H1 (cell line): Measurements from ENCODE around the gene SPTBN1. TPM values are rescaled to one million over a fixed set of nuclear protein-coding genes. Genes with fewer than 3 reads are reported as not detected.

Experiments used
- CTCF ChIA-PET: fragments of 300-600 bp; sonication (Branson Sonifier 250); formaldehyde crosslinking; loops from one replicate; lab custom pipeline; 2021; ENCODE audit not compliant: partially characterized antibody; lab: Charles Lee
- POLR2A ChIA-PET: fragments of 300-600 bp; sonication (Branson Sonifier 250); formaldehyde crosslinking; loops from one replicate; lab custom pipeline; 2021; ENCODE audit warnings: inconsistent platforms; ENCODE audit not compliant: partially characterized antibody; lab: Charles Lee
- DNase-seq, 2 experiments: peaks; one replicate each; pipeline versions ENCODE4 v3.0.0 to v3.0.0-alpha.2; 2010 to 2022; ENCODE audit warnings: low spot score in 2 of 2, low read depth in 1 of 2, mixed read lengths in 1 of 2
- FAIRE-seq: peaks from 2 replicates; lab custom pipeline; 2011; peaks lifted over from hg19 to GRCh38; lab: Jason Lieb, UNC
- H2AFZ ChIP-seq: 2 replicates; pipeline ENCODE4 v1.8.1; 2012; ENCODE audit warnings: low read length, inconsistent platforms
- H2AK5ac ChIP-seq: 2 replicates; pipeline ENCODE4 v1.6.1; 2013; ENCODE audit warnings: low read depth, low read length
- H2BK120ac ChIP-seq: replicated peaks from 2 replicates; pipeline ENCODE3; 2013; ENCODE audit warnings: low read depth, low read length, inconsistent platforms
- H2BK12ac ChIP-seq: 2 replicates; pipeline ENCODE4 v1.6.1; 2013; ENCODE audit warnings: low read depth, low read length
- H2BK15ac ChIP-seq: 2 replicates; pipeline ENCODE4 v1.6.1; 2013; ENCODE audit warnings: low read length
- H2BK20ac ChIP-seq: 2 replicates; pipeline ENCODE4 v1.6.1; 2013; ENCODE audit warnings: low read length
- H2BK5ac ChIP-seq: 2 replicates; pipeline ENCODE4 v1.6.1; 2013; ENCODE audit warnings: low read depth, low read length
- H3K14ac ChIP-seq: 2 replicates; pipeline ENCODE4 v1.6.1; 2013; ENCODE audit warnings: inconsistent platforms; ENCODE audit not compliant: insufficient read length
- H3K18ac ChIP-seq: 2 replicates; pipeline ENCODE4 v1.6.1; 2013; ENCODE audit warnings: low read length; ENCODE audit errors: extremely low read depth
- H3K23ac ChIP-seq: 2 replicates; pipeline ENCODE4 v1.6.1; 2013; ENCODE audit warnings: inconsistent platforms; ENCODE audit not compliant: insufficient read length
- H3K23me2 ChIP-seq: 2 replicates; pipeline ENCODE4 v1.6.1; 2013; ENCODE audit warnings: low read depth, low read length
- H3K27ac ChIP-seq: 2 replicates; pipeline ENCODE4 v1.6.1; 2011; ENCODE audit warnings: low read depth, low read length, inconsistent platforms
- H3K27me3 ChIP-seq, 4 experiments: replicated peaks in 1 of 4; 1 replicate in 1 of 4; 2 replicates in 3 of 4; pipeline versions ENCODE4 v1.6.1 to v1.8.1; 2011 to 2013; ENCODE audit warnings: low read length in 3 of 4, mild to moderate bottlenecking in 3 of 4, inconsistent platforms in 2 of 4, mixed read lengths in 2 of 4, moderate library complexity in 1 of 4; ENCODE audit not compliant: control insufficient read depth in 3 of 4, insufficient read depth in 3 of 4; ENCODE audit errors: extremely low read depth in 1 of 4
- H3K36me3 ChIP-seq, 4 experiments: 2 replicates each; pipeline versions ENCODE4 v1.6.1 to v1.8.1; 2011 to 2013; ENCODE audit warnings: mild to moderate bottlenecking in 4 of 4, low read length in 3 of 4, moderate library complexity in 2 of 4, control low read depth in 1 of 4, inconsistent platforms in 1 of 4; ENCODE audit not compliant: insufficient read depth in 4 of 4, control insufficient read depth in 2 of 4
- H3K4ac ChIP-seq: replicated peaks from 2 replicates; pipeline ENCODE3; 2013; ENCODE audit warnings: low read length, low read depth, mixed read lengths, inconsistent platforms; ENCODE audit not compliant: insufficient read length
- H3K4me1 ChIP-seq, 4 experiments: replicated peaks in 1 of 4; 1 replicate in 1 of 4; 2 replicates in 3 of 4; pipeline versions ENCODE4 v1.6.1 to v1.8.1; 2011 to 2013; ENCODE audit warnings: low read length in 3 of 4, inconsistent platforms in 2 of 4, mixed read lengths in 1 of 4; ENCODE audit not compliant: insufficient read depth in 4 of 4, control insufficient read depth in 3 of 4
- H3K4me2 ChIP-seq, 2 experiments: 2 replicates each; pipeline versions ENCODE4 v1.6.1 to v1.8.1; 2011 to 2013; ENCODE audit warnings: low read depth in 2 of 2, low read length in 2 of 2, control low read depth in 1 of 2, inconsistent platforms in 1 of 2, mild to moderate bottlenecking in 1 of 2; ENCODE audit not compliant: insufficient read depth in 1 of 2
- H3K4me3 ChIP-seq, 4 experiments: fragments of 200-600, 300-600 bp in 1 of 4; sonication (generic), shearing (Covaris generic), sonication (Bioruptor Twin) in 1 of 4; 2 replicates each; pipeline versions ENCODE4 v1.5.1 to v1.8.1; 2011 to 2016; ENCODE audit warnings: low read length in 4 of 4, low read depth in 3 of 4, control low read depth in 2 of 4, inconsistent platforms in 2 of 4, mild to moderate bottlenecking in 2 of 4, mixed read lengths in 1 of 4, moderate library complexity in 1 of 4; ENCODE audit not compliant: insufficient read depth in 2 of 4; ENCODE audit errors: extremely low read depth in 1 of 4
- H3K56ac ChIP-seq: replicated peaks from 2 replicates; pipeline ENCODE3; 2013; ENCODE audit warnings: low read depth, mild to moderate bottlenecking, mixed read lengths, low read length, inconsistent platforms; ENCODE audit not compliant: insufficient read length
- H3K79me1 ChIP-seq: 2 replicates; pipeline ENCODE4 v1.6.1; 2013; ENCODE audit warnings: low read depth, low read length, control low read depth
- H3K79me2 ChIP-seq, 2 experiments: 2 replicates each; pipeline versions ENCODE4 v1.6.1 to v1.8.1; 2012 to 2013; ENCODE audit warnings: low read length in 2 of 2, mild to moderate bottlenecking in 2 of 2, inconsistent platforms in 1 of 2; ENCODE audit not compliant: insufficient read depth in 2 of 2, control insufficient read depth in 1 of 2
- H3K9ac ChIP-seq, 4 experiments: replicated peaks in 1 of 4; 1 replicate in 1 of 4; 2 replicates in 3 of 4; pipeline versions ENCODE4 v1.6.1 to v1.8.1; 2011 to 2013; ENCODE audit warnings: low read depth in 3 of 4, low read length in 3 of 4, control low read depth in 2 of 4, mild to moderate bottlenecking in 2 of 4, moderate library complexity in 2 of 4, inconsistent platforms in 1 of 4; ENCODE audit errors: extremely low read depth in 1 of 4
- H3K9me3 ChIP-seq, 2 experiments: 2 replicates each; pipeline versions ENCODE4 v1.6.1 to v1.8.1; 2012 to 2013; ENCODE audit warnings: mild to moderate bottlenecking in 2 of 2, moderate library complexity in 2 of 2, control low read depth in 1 of 2, inconsistent platforms in 1 of 2, low read depth in 1 of 2, low read length in 1 of 2, mixed read lengths in 1 of 2; ENCODE audit not compliant: insufficient read depth in 2 of 2
- H4K20me1 ChIP-seq, 2 experiments: replicated peaks in 1 of 2; 2 replicates each; pipeline versions ENCODE3 to v1.8.1; 2011 to 2013; ENCODE audit warnings: inconsistent platforms in 2 of 2, low read length in 2 of 2, mild to moderate bottlenecking in 1 of 2; ENCODE audit not compliant: insufficient read depth in 2 of 2, control insufficient read depth in 1 of 2
- H4K5ac ChIP-seq: 2 replicates; pipeline ENCODE4 v1.6.1; 2013; ENCODE audit warnings: low read length, low read depth, mixed read lengths, inconsistent platforms; ENCODE audit not compliant: insufficient read length
- H4K8ac ChIP-seq: 2 replicates; pipeline ENCODE4 v1.8.0; 2013; ENCODE audit warnings: mild to moderate bottlenecking, moderate library complexity, low read length, inconsistent platforms; ENCODE audit not compliant: insufficient read depth; ENCODE audit errors: extremely low read depth
- H4K91ac ChIP-seq: replicated peaks from 2 replicates; pipeline ENCODE3; 2013; ENCODE audit warnings: low read length, mixed read lengths, inconsistent platforms; ENCODE audit not compliant: insufficient read length
- BRCA1 ChIP-seq: IDR thresholded peaks from 2 replicates; pipeline ENCODE4 v1.6.1; 2012; ENCODE audit warnings: low read depth, low read length, improper control_type of control experiment
- CHD2 ChIP-seq: IDR thresholded peaks from 2 replicates; pipeline ENCODE4 v1.6.1; 2012; ENCODE audit warnings: low read length, improper control_type of control experiment
- EZH2 ChIP-seq: fragments of 200-600 bp; sonication (generic); IDR thresholded peaks from 2 replicates; pipeline ENCODE4 v1.7.1; 2012; ENCODE audit warnings: low read depth, mild to moderate bottlenecking, moderate library complexity, low read length, inconsistent platforms; ENCODE audit not compliant: severe bottlenecking
- JUN ChIP-seq: IDR thresholded peaks from 2 replicates; pipeline ENCODE4 v1.6.1; 2011; ENCODE audit warnings: low read depth, mild to moderate bottlenecking, improper control_type of control experiment, low read length
- NRF1 ChIP-seq: IDR thresholded peaks from 2 replicates; pipeline ENCODE4 v1.6.1; 2011; ENCODE audit warnings: mild to moderate bottlenecking, low read depth, low read length, improper control_type of control experiment
- PHF8 ChIP-seq: fragments of 200-600 bp; sonication (generic); conservative IDR thresholded peaks from 2 replicates; pipeline ENCODE4 v1.7.1; 2012; ENCODE audit warnings: low read depth, mild to moderate bottlenecking, inconsistent platforms, low read length, moderate library complexity
- POLR2AphosphoS5 ChIP-seq: IDR thresholded peaks from 2 replicates; pipeline ENCODE4 v1.6.1; 2011; ENCODE audit warnings: low read depth, low read length
- SIN3A ChIP-seq, 2 experiments: IDR thresholded peaks in 1 of 2; conservative IDR thresholded peaks in 1 of 2; 2 replicates each; pipeline ENCODE4 v1.6.1; 2011 to 2012; ENCODE audit warnings: low read length in 2 of 2, improper control_type of control experiment in 1 of 2, low read depth in 1 of 2, mild to moderate bottlenecking in 1 of 2
- SIRT6 ChIP-seq: IDR thresholded peaks from one replicate; pipeline ENCODE4 v1.7.1; 2012; ENCODE audit warnings: low read length, inconsistent platforms
- TAF7 ChIP-seq: optimal IDR thresholded peaks from 2 replicates; pipeline ENCODE3; 2011; ENCODE audit warnings: low read depth, mild to moderate bottlenecking, inconsistent platforms, low read length, moderate library complexity, borderline replicate concordance
- TBP ChIP-seq: IDR thresholded peaks from 2 replicates; pipeline ENCODE4 v1.6.1; 2011; ENCODE audit warnings: low read depth, low read length, improper control_type of control experiment
- WGBS, 2 experiments: shearing (Covaris generic) in 1 of 2; methylation state at CpG; one replicate each; pipeline versions ENCODE4 v1.1.6 to v1.1.7; 2013 to 2015; ENCODE audit warnings: low lambda C conversion rate in 2 of 2, mixed read lengths in 2 of 2, inconsistent platforms in 1 of 2, low coverage in 1 of 2, missing lambda C conversion rate in 1 of 2; ENCODE audit not compliant: insufficient replicate concordance in 2 of 2, insufficient coverage in 1 of 2, insufficient read length in 1 of 2; ENCODE audit errors: extremely low coverage in 1 of 2, missing lambda C conversion rate in 1 of 2; 5-methylcytosine and 5-hydroxymethylcytosine counted together
- polyA plus RNA-seq, 7 experiments: library from polyadenylated mRNA; depleted of rRNA in 3 of 7; stranded (reverse) in 5 of 7; unstranded in 2 of 7; fragments of >200 nt in 5 of 7; fragments of 200-250 nt in 2 of 7; gene quantifications; 1 replicate in 5 of 7; 2 replicates in 1 of 7; 4 replicates in 1 of 7; pipeline versions ENCODE4 v1.2.1 to v1.2.3, GENCODE V29; 2011 to 2013; ENCODE audit warnings: missing spikeins in 2 of 7, mixed read lengths in 2 of 7
- total RNA-seq: library from RNA; stranded (reverse); fragmentation: NEBNext Ultra II Directional; extraction: Animal tissue kit (Norgen Biotek cat#: 25700); gene quantifications from 2 replicates; pipeline ENCODE4 v1.2.1, GENCODE V29; 2021

The SPTBN1 gene
- total and polyA plus RNA-seq, 2 of the 8 experiments (the other 6 are each of a cell fraction or from before 2014, with no cell fraction given): 31.8 to 180 TPM

DNA sequence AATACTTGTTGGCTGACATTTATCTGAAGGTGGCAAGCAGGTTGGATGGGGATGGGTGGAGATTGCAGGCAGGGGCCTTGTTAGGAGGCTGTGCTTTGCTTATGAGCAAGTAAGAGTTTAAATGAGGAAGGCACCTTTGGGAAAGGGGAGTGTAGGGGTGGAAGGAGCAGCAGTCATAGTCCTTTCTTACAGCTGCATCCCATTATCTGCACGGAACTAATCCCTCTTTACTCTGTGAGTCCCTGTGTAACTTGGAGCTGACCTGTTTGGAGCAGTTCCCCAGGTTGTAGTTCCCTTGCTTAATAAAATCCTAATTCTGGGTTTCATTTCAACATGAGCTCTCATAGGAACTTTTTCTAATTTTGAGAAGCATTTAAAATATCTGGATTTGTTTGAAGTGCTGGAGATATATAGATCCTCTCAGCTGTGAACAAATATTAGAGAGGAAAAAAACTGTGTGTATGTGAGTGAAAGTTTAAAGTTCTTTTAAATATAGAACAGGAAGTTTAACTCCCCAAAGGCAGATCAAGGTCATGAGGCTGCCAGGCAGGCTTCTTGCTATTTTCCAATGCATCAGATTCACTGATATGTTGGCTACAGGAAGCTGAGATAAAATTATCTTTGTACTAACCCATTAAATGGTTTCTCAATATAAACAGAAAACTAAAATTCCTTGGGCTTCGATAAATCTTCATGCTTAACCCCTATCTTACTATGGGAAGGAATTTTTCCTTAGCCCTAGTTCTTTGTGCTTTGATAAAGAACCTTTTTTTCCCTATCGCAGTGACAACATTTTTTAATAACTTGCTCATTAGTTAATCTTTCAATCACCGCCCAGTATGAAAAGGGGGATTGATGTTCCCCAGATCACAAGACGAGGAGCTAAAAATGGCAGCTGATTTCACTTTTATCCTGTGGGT is 162.8 kb downstream of the SPTBN1 start:
- Histone ChIP-seq H3K9me3 (no peaks in the 10 kb centered on the region), H3K4me2 (no peak overlapping the region), H2BK15ac (no peak overlapping the region), H3K18ac (no peak overlapping the region), H2BK5ac (no peak overlapping the region), H3K23me2 (no peaks in the 10 kb centered on the region), H3K27ac (no peak overlapping the region), H2BK20ac (no peak overlapping the region), H3K79me2 (peaks cover 0 to 9% of the 10 kb centered on the region in 2 experiments; a peak in 2 of 4 replicates), H4K91ac (no peak overlapping the region), H3K79me1 (no peaks in the 10 kb centered on the region; the same call in 1 of the 2 replicates), H3K56ac (no peak overlapping the region), H2BK120ac (no peak overlapping the region), H3K36me3 (peaks cover 32 to 68% (median 60%) of the 10 kb centered on the region in 4 experiments), H3K4me3 (no peak overlapping the region), H4K20me1 (peaks cover 2 to 4% of the 10 kb centered on the region in 2 experiments), H2AK5ac (no peak overlapping the region), H4K5ac (no peak overlapping the region), H4K8ac (no peak overlapping the region), H3K23ac (no peak overlapping the region), H3K4me1 (no peaks in the 10 kb centered on the region), H3K27me3 (no peaks in the 10 kb centered on the region), H3K4ac (no peak overlapping the region), H2BK12ac (no peak overlapping the region), H3K14ac (no peak overlapping the region), H2AFZ (no peak overlapping the region), H3K9ac (no peak overlapping the region)
- WGBS, 2 experiments: 91% methylated on average over 5 of the region's 5 CpGs; no CpG with 5 or more reads in 1 of the 2 experiments
- POLR2A ChIA-PET: no interaction called here
- CTCF ChIA-PET: interaction anchor here (0.7 to 1.9 kb wide), 8 partner anchors 13 to 512 kb away, joined by 3 to 7 read pairs (median 3); no protein-coding TSS in a partner anchor
- DNase-seq: no peak
- FAIRE-seq: no peak
- TF ChIP-seq CHD2 (no peak), TBP (no peak), EZH2 (no peak), PHF8 (no peak), TAF7 (no peak), SIN3A (conservative IDR thresholded peaks at IDR 0.05 in 1 of 2, IDR thresholded peaks at IDR 0.05 in 1 of 2; ENCODE audit: low read depth in 1 of 2, low read length in 2 of 2) (no peak), NRF1 (no peak), JUN (no peak), SIRT6 (no peak), POLR2AphosphoS5 (no peak), BRCA1 (no peak)
